Measurements from ENCODE around the gene SSX5.
"Not testable (repeated sequence)": the region's sequence is repeated elsewhere in the genome, so short reads cannot be mapped to it uniquely, and the experiment has no call there.

SSX5 gene

GRCh38 chrX:48196745-48197201 is at the start of gene SSX5:
Gene SSX5, minus strand, starts transcription at chrX:48196795. Its CDS starts 1,437 bp downstream, at chrX:48195358.
- no peak for DNase-seq

GRCh38 chrX:48224196-48224595 is 27.6 kb upstream of the SSX5 start:
- DNase-seq = not testable (repeated sequence)

- not testable (repeated sequence) for DNase-seq
Measured at GRCh38 chrX:48214341-48214740, 17.7 kb upstream of the SSX5 start.

- not testable (repeated sequence) for DNase-seq
Measured at GRCh38 chrX:48190024-48190423, 6.6 kb downstream of the SSX5 start.

GRCh38 chrX:48181882-48182281 is 14.7 kb downstream of the SSX5 start:
- not testable (repeated sequence) for DNase-seq

- no peak for DNase-seq
Measured at GRCh38 chrX:48180811-48181210, 15.8 kb downstream of the SSX5 start.

- no peak for DNase-seq
Measured at GRCh38 chrX:48179691-48180090, 16.9 kb downstream of the SSX5 start.

- DNase-seq = not testable (repeated sequence)
Measured at GRCh38 chrX:48166322-48166721, 30.3 kb downstream of the SSX5 start.

- DNase-seq = no peak
Measured at GRCh38 chrX:48165241-48165640, 31.4 kb downstream of the SSX5 start.

- no peak for DNase-seq
Measured at GRCh38 chrX:48156014-48156413, 40.6 kb downstream of the SSX5 start.

- DNase-seq = no peak
Measured at GRCh38 chrX:48154796-48155195, 41.8 kb downstream of the SSX5 start.

- DNase-seq = no peak
Measured at GRCh38 chrX:48153769-48154168, 42.8 kb downstream of the SSX5 start.

- not testable (repeated sequence) for DNase-seq
Measured at GRCh38 chrX:48142697-48143096, 53.9 kb downstream of the SSX5 start.

- not testable (repeated sequence) for DNase-seq
Measured at GRCh38 chrX:48141810-48142508, 54.6 kb downstream of the SSX5 start.

- not testable (repeated sequence) for DNase-seq
Measured at GRCh38 chrX:48139076-48139475, 57.5 kb downstream of the SSX5 start.
